HepG2 (cell line): Measurements from ENCODE around the gene RALY. TPM values are rescaled to one million over a fixed set of nuclear protein-coding genes. Genes with fewer than 3 reads are reported as not detected.

Source experiments
- ATAC-seq: fragments of 200-7000 bp; cut with Tn5 transposase; 3 replicates; pipeline ENCODE4 v1.9.1; 2020; ENCODE audit warnings: mild to moderate bottlenecking, moderate library complexity
- BruUV-seq: library from RNA; stranded (reverse); fragments of 400-500 nt; replicated peaks from 2 replicates; lab custom pipeline; 2021; lab: Mats Ljungman, UMichigan
- CTCF ChIA-PET: fragments of 300-600 bp; formaldehyde crosslinking; extraction: SDS; loops from one replicate; lab custom pipeline; 2021; ENCODE audit warnings: low total read pairs, inconsistent platforms, low intra/inter-chr PET ratio; lab: Yijun Ruan, JAX
- POLR2A ChIA-PET: fragments of 350-600 bp; sonication (Branson Sonifier 250); formaldehyde crosslinking; loops from one replicate; lab custom pipeline; 2020; ENCODE audit warnings: antibody characterized with exemption, inconsistent platforms; lab: Yijun Ruan, JAX
- DNase-seq: peaks from one replicate; pipeline ENCODE4 v3.0.0-alpha.2; 2015; ENCODE audit warnings: low spot score
- FAIRE-seq: peaks from 3 replicates; lab custom pipeline; 2011; peaks lifted over from hg19 to GRCh38; lab: Jason Lieb, UNC
- H2AFZ ChIP-seq: one replicate; pipeline ENCODE4 v1.6.1; 2011; ENCODE audit warnings: low read length, inconsistent platforms
- H3K27ac ChIP-seq: fragments of 300-600 bp; 3 replicates; pipeline ENCODE4 v1.8.0; 2011; ENCODE audit warnings: mixed run types, mild to moderate bottlenecking, mixed read lengths, low read length, inconsistent platforms; ENCODE audit not compliant: insufficient read depth; ENCODE audit errors: extremely low read length
- H3K27me3 ChIP-seq, 2 experiments: fragments of 200-600 bp in 1 of 2; 2 replicates in 1 of 2; 3 replicates in 1 of 2; pipeline versions ENCODE4 v1.6.0 to v1.8.0; 2011; ENCODE audit warnings: low read length in 2 of 2, mild to moderate bottlenecking in 2 of 2, moderate library complexity in 2 of 2, inconsistent platforms in 1 of 2; ENCODE audit not compliant: insufficient read depth in 2 of 2, control insufficient read depth in 1 of 2
- H3K36me3 ChIP-seq, 2 experiments: fragments of 200-600 bp in 1 of 2; replicated peaks in 1 of 2; 2 replicates in 1 of 2; 3 replicates in 1 of 2; pipeline versions ENCODE4 v1.5.1 to v1.8.0; 2011; ENCODE audit warnings: low read length in 2 of 2, inconsistent platforms in 1 of 2; ENCODE audit not compliant: insufficient read depth in 2 of 2, control insufficient read depth in 1 of 2
- H3K4me1 ChIP-seq: 2 replicates; pipeline ENCODE4 v1.5.1; 2012; ENCODE audit warnings: low read length, inconsistent platforms; ENCODE audit not compliant: insufficient read depth
- H3K4me2 ChIP-seq: 2 replicates; pipeline ENCODE4 v1.6.0; 2011; ENCODE audit warnings: low read depth, low read length, inconsistent platforms
- H3K4me3 ChIP-seq, 3 experiments: fragments of 200-600 bp in 1 of 3; sonication (generic), shearing (Covaris generic) in 1 of 3; replicated peaks in 1 of 3; 2 replicates each; pipeline ENCODE4 v1.5.1; 2011 to 2016; ENCODE audit warnings: low read length in 3 of 3, inconsistent platforms in 2 of 3, low read depth in 2 of 3, mild to moderate bottlenecking in 2 of 3, control low read depth in 1 of 3, mixed read lengths in 1 of 3; ENCODE audit not compliant: insufficient read depth in 1 of 3
- H3K79me2 ChIP-seq: one replicate; pipeline ENCODE4 v1.6.1; 2011; ENCODE audit warnings: low read length, inconsistent platforms; ENCODE audit not compliant: insufficient read depth
- H3K9ac ChIP-seq: 2 replicates; pipeline ENCODE4 v1.6.0; 2011; ENCODE audit warnings: mild to moderate bottlenecking, low read depth, low read length, inconsistent platforms; ENCODE audit not compliant: insufficient read depth
- H3K9me3 ChIP-seq: 2 replicates; pipeline ENCODE4 v1.5.1; 2012; ENCODE audit warnings: mild to moderate bottlenecking, low read length
- H4K20me1 ChIP-seq: 2 replicates; pipeline ENCODE4 v1.6.0; 2011; ENCODE audit warnings: inconsistent platforms, mild to moderate bottlenecking, low read length, moderate library complexity; ENCODE audit not compliant: insufficient read depth
- ARID2 ChIP-seq: sonication (generic); formaldehyde crosslinking; IDR thresholded peaks from 2 replicates; pipeline ENCODE4 v1.8.1; 2022; ENCODE audit warnings: mild to moderate bottlenecking, missing genetic modification reagents, borderline replicate concordance
- ATF7 ChIP-seq, 2 experiments: fragments of 450-650 bp in 1 of 2; sonication (generic) in 1 of 2; formaldehyde crosslinking in 1 of 2; IDR thresholded peaks; 2 replicates each; pipeline versions ENCODE4 v1.4.0 to v1.6.1; 2016 to 2020; ENCODE audit warnings: antibody characterized with exemption in 1 of 2, mild to moderate bottlenecking in 1 of 2, missing genetic modification reagents in 1 of 2
- HNF4G ChIP-seq, 2 experiments: sonication (generic) in 1 of 2; formaldehyde crosslinking in 1 of 2; IDR thresholded peaks; 2 replicates each; pipeline versions ENCODE4 v1.4.0 to v1.6.1; 2011 to 2020; ENCODE audit warnings: borderline replicate concordance in 2 of 2, low read depth in 2 of 2, mild to moderate bottlenecking in 2 of 2, low read length in 1 of 2, missing genetic modification reagents in 1 of 2, moderate library complexity in 1 of 2
- MAFF ChIP-seq: IDR thresholded peaks from 2 replicates; pipeline ENCODE4 v1.6.1; 2011; ENCODE audit warnings: low read depth, low read length, improper control_type of control experiment
- MAFG ChIP-seq: sonication (generic); formaldehyde crosslinking; IDR thresholded peaks from 2 replicates; pipeline ENCODE4 v1.5.1; 2020; ENCODE audit warnings: mild to moderate bottlenecking, missing genetic modification reagents
- MAFK ChIP-seq, 2 experiments: IDR thresholded peaks in 1 of 2; conservative IDR thresholded peaks in 1 of 2; 2 replicates each; pipeline ENCODE4 v1.6.1; 2011; ENCODE audit warnings: improper control_type of control experiment in 2 of 2, low read length in 2 of 2
- MIER3 ChIP-seq: IDR thresholded peaks from 2 replicates; pipeline ENCODE4 v1.6.1; 2016; ENCODE audit warnings: missing compliant biosample characterization, borderline replicate concordance
- WIZ ChIP-seq: sonication (generic); formaldehyde crosslinking; IDR thresholded peaks from 2 replicates; pipeline ENCODE4 v1.5.1; 2020; ENCODE audit warnings: mild to moderate bottlenecking, missing genetic modification reagents
- ZEB1 ChIP-seq: IDR thresholded peaks from 2 replicates; pipeline ENCODE4 v1.6.1; 2012; ENCODE audit warnings: mild to moderate bottlenecking, low read depth, inconsistent platforms; ENCODE audit not compliant: insufficient replicate concordance
- ZFY ChIP-seq: sonication (generic); formaldehyde crosslinking; IDR thresholded peaks from 2 replicates; pipeline ENCODE4 v1.4.0; 2020; ENCODE audit warnings: missing genetic modification reagents
- ZNF235 ChIP-seq: sonication (generic); formaldehyde crosslinking; IDR thresholded peaks from 2 replicates; pipeline ENCODE4 v1.8.1; 2023; ENCODE audit warnings: mild to moderate bottlenecking, missing genetic modification reagents, borderline replicate concordance
- ZNF530 ChIP-seq: sonication (generic); formaldehyde crosslinking; IDR thresholded peaks from 2 replicates; pipeline ENCODE4 v1.5.0; 2020; ENCODE audit warnings: low read depth, mild to moderate bottlenecking, missing genetic modification reagents
- ZNF772 ChIP-seq: sonication (generic); formaldehyde crosslinking; IDR thresholded peaks from 2 replicates; pipeline ENCODE4 v1.5.0; 2020; ENCODE audit warnings: mild to moderate bottlenecking, missing genetic modification reagents
- ZSCAN25 ChIP-seq: sonication (generic); formaldehyde crosslinking; IDR thresholded peaks from 2 replicates; pipeline ENCODE4 v1.8.0; 2022; ENCODE audit warnings: mild to moderate bottlenecking, missing genetic modification reagents
- WGBS: methylation state at CpG from one replicate; pipeline ENCODE4 v1.1.6; 2017; ENCODE audit warnings: low lambda C conversion rate; 5-methylcytosine and 5-hydroxymethylcytosine counted together
- in situ Hi-C: cut with HindIII; loops from 2 replicates; pipeline ENCODE4 v1.10.0; 2017; ENCODE audit warnings: low pct_unique_long_range_greater_than_20kb; ENCODE audit not compliant: extremely low pct_ligation_motif_present
- intact Hi-C: fragments of 100-400 bp; cut with micrococcal nuclease; formaldehyde crosslinking; loops from one replicate; pipeline ENCODE4 v1.10.0; 2022; ENCODE audit not compliant: unreplicated experiment
- polyA plus RNA-seq, 8 experiments: library from polyadenylated mRNA; depleted of rRNA in 3 of 8; stranded (reverse) in 7 of 8; unstranded in 1 of 8; fragments of >200 nt; fragmentation: Illumina TruSeq in 4 of 8; extraction: Trizol in 4 of 8; gene quantifications; 2 replicates each; pipeline versions ENCODE4 v1.2.1 to v1.2.3, GENCODE V29; 2011 to 2016; ENCODE audit warnings: low read depth in 4 of 8, missing spikeins in 1 of 8, mixed read lengths in 1 of 8; ENCODE audit not compliant: insufficient read depth in 1 of 8
- total RNA-seq, 5 experiments: library from RNA; depleted of rRNA; stranded (reverse); fragments of >200 nt; fragmentation: Illumina TruSeq; extraction: Trizol; gene quantifications; 2 replicates each; pipeline ENCODE4 v1.2.3, GENCODE V29; 2016; ENCODE audit warnings: low read depth in 1 of 5
- TF ChIP-seq, protein P1 (sequence below): sonication (generic); formaldehyde crosslinking; IDR thresholded peaks from 2 replicates; pipeline ENCODE4 v1.4.0; 2020; ENCODE audit warnings: missing genetic modification reagents

Gene RALY
- total and polyA plus RNA-seq, 2 of the 13 experiments (the other 11 are each of a cell fraction or from before 2014, with no cell fraction given), result 178 to 186 TPM

DNA sequence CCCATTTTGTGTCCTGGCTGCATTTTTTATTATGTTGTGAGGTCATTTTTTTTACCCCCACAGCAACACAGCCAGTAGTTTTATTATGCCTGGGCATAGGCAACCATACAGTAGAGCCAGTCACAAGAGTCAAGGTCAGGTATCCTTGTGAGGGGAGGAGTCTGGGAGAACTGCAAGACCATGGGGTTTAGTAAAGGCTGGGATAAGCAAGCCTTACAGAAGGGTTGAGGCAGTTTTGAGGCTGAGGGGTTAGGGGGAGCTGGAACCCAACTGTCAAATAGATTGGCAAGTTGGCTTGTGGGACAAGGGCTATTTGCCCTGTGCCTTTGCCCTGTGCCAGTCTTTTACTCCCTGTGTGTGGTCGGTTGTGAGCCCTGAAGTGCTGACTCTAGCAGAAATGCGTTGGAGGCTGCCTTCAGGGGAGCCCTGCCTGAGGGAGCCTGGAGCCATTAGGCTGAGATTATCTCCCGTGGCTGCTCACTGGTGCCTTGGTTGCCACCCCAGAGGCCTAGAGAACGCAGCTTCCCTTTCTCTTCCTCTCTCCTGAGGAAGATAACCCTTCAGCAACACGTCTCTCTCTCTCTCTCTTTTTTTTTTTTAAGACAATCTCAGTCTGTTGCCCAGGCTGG lies 31.1 kb downstream of the RALY start:
- H2AFZ ChIP-seq, result no peak overlapping the region
- 90% methylated on average over 5 of the region's 5 CpGs for WGBS
- H3K27ac ChIP-seq, result no peak overlapping the region
- peaks cover 71% of the 10 kb centered on the region for H4K20me1 ChIP-seq
- 0 out of 2 replicates have a peak, but pooled peaks cover 4% of the 10 kb centered on the region for H3K9me3 ChIP-seq
- no TSS peak for BruUV-seq
- DNase-seq (peak; percentile 50), ATAC-seq (peak; percentile 36), FAIRE-seq (peak; percentile 8)
- POLR2A ChIA-PET, result interaction anchor here (0.9 to 5.2 kb wide), 5 partner anchors 9 to 87 kb away, joined by 3 to 33 read pairs (median 4); partner anchors contain the start of genes EIF2S2 and RALY
- peaks cover 92% of the 10 kb centered on the region for H3K79me2 ChIP-seq
- intact Hi-C loops (no loop called here), in situ Hi-C loops (loop anchor here (5.0 kb wide), 1 partner anchor 88 kb away; no protein-coding TSS in a partner anchor)
- H3K4me1 ChIP-seq, result peaks cover 40% of the 10 kb centered on the region
- CTCF ChIA-PET, result no interaction called here
- no peaks in the 10 kb centered on the region for H3K27me3 ChIP-seq
- no peak overlapping the region for H3K9ac ChIP-seq
- H3K4me2 ChIP-seq, result peak overlapping the region; percentile 0; the same call in 1 of the 2 replicates
- no peak overlapping the region for H3K4me3 ChIP-seq
- H3K36me3 ChIP-seq, result peaks cover 3 to 10% of the 10 kb centered on the region in 2 experiments; a peak in 4 of 5 replicates
- TF ChIP-seq HNF4G (IDR thresholded peaks at IDR 0.05; ENCODE audit: borderline replicate concordance, low read depth, low read length), result no peak
- 0 out of 2 replicates have a peak, but pooled peaks have one; percentile 34 for TF ChIP-seq HNF4G (CRISPR knock-in tag; IDR thresholded peaks at IDR 0.05; ENCODE audit: borderline replicate concordance, low read depth)
- TF ChIP-seq MAFF, result peak; percentile 86
- TF ChIP-seq ATF7 (IDR thresholded peaks at IDR 0.05), result no peak
- TF ChIP-seq ATF7 (CRISPR knock-in tag; IDR thresholded peaks at IDR 0.05), result 0 out of 2 replicates have a peak, but pooled peaks have one; percentile 11
- 0 out of 2 replicates have a peak, but pooled peaks have one; percentile 25 for TF ChIP-seq ZNF772 (CRISPR knock-in tag)
- TF ChIP-seq ZEB1, result no peak
- peak; percentile 92 to 94 for TF ChIP-seq MAFK (conservative IDR thresholded peaks at IDR 0.05 in 1 of 2, IDR thresholded peaks at IDR 0.05 in 1 of 2; ENCODE audit: low read length in 2 of 2)
- no peak for TF ChIP-seq ZNF235
- 0 out of 2 replicates have a peak, but pooled peaks have one; percentile 9 for TF ChIP-seq ZFY
- TF ChIP-seq ZSCAN25, result 0 out of 2 replicates have a peak, but pooled peaks have one; percentile 54
- TF ChIP-seq ZNF530 (CRISPR knock-in tag), result no peak
- no peak for TF ChIP-seq ARID2 (CRISPR knock-in tag)
- TF ChIP-seq MAFG (CRISPR knock-in tag), result peak; percentile 69; the same call in 1 of the 2 replicates
- TF ChIP-seq MIER3 (CRISPR knock-in tag), result no peak
- TF ChIP-seq WIZ (CRISPR knock-in tag), result no peak
- TF ChIP-seq, protein P1, sequence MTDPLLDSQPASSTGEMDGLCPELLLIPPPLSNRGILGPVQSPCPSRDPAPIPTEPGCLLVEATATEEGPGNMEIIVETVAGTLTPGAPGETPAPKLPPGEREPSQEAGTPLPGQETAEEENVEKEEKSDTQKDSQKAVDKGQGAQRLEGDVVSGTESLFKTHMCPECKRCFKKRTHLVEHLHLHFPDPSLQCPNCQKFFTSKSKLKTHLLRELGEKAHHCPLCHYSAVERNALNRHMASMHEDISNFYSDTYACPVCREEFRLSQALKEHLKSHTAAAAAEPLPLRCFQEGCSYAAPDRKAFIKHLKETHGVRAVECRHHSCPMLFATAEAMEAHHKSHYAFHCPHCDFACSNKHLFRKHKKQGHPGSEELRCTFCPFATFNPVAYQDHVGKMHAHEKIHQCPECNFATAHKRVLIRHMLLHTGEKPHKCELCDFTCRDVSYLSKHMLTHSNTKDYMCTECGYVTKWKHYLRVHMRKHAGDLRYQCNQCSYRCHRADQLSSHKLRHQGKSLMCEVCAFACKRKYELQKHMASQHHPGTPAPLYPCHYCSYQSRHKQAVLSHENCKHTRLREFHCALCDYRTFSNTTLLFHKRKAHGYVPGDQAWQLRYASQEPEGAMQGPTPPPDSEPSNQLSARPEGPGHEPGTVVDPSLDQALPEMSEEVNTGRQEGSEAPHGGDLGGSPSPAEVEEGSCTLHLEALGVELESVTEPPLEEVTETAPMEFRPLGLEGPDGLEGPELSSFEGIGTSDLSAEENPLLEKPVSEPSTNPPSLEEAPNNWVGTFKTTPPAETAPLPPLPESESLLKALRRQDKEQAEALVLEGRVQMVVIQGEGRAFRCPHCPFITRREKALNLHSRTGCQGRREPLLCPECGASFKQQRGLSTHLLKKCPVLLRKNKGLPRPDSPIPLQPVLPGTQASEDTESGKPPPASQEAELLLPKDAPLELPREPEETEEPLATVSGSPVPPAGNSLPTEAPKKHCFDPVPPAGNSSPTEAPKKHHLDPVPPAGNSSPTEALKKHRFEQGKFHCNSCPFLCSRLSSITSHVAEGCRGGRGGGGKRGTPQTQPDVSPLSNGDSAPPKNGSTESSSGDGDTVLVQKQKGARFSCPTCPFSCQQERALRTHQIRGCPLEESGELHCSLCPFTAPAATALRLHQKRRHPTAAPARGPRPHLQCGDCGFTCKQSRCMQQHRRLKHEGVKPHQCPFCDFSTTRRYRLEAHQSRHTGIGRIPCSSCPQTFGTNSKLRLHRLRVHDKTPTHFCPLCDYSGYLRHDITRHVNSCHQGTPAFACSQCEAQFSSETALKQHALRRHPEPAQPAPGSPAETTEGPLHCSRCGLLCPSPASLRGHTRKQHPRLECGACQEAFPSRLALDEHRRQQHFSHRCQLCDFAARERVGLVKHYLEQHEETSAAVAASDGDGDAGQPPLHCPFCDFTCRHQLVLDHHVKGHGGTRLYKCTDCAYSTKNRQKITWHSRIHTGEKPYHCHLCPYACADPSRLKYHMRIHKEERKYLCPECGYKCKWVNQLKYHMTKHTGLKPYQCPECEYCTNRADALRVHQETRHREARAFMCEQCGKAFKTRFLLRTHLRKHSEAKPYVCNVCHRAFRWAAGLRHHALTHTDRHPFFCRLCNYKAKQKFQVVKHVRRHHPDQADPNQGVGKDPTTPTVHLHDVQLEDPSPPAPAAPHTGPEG (CRISPR knock-in tag), result 0 out of 2 replicates have a peak, but pooled peaks have one; percentile 34
